HEK293 (cell line): ENCODE measurements around the gene MRPL21.

Source experiments
- BCL11A ChIP-seq: fragments of 450-650 bp; formaldehyde crosslinking; IDR thresholded peaks from 2 replicates; pipeline ENCODE4 v1.5.1; 2016; ENCODE audit warnings: low read depth, missing biosample characterization, missing genetic modification characterization
- CTCF ChIP-seq: fragments of 450-650 bp; formaldehyde crosslinking; IDR thresholded peaks from 2 replicates; pipeline ENCODE4 v1.5.1; 2016; ENCODE audit warnings: missing biosample characterization, missing genetic modification characterization
- INSM2 ChIP-seq: fragments of 450-650 bp; formaldehyde crosslinking; IDR thresholded peaks from 2 replicates; pipeline ENCODE4 v1.5.1; 2016; ENCODE audit warnings: missing biosample characterization, missing genetic modification characterization
- SP2 ChIP-seq: fragments of 450-650 bp; formaldehyde crosslinking; IDR thresholded peaks from 2 replicates; pipeline ENCODE4 v1.5.1; 2016; ENCODE audit warnings: missing biosample characterization, missing genetic modification characterization
- YY1 ChIP-seq: fragments of 450-650 bp; formaldehyde crosslinking; IDR thresholded peaks from 2 replicates; pipeline ENCODE4 v1.5.1; 2018; ENCODE audit warnings: missing biosample characterization, missing genetic modification characterization
- ZFP37 ChIP-seq: fragments of 450-650 bp; formaldehyde crosslinking; IDR thresholded peaks from 2 replicates; pipeline ENCODE4 v1.5.1; 2016; ENCODE audit warnings: missing biosample characterization, missing genetic modification characterization
- ZNF214 ChIP-seq: fragments of 450-650 bp; formaldehyde crosslinking; IDR thresholded peaks from 2 replicates; pipeline ENCODE4 v1.5.1; 2017; ENCODE audit warnings: missing biosample characterization, mild to moderate bottlenecking, missing genetic modification characterization, borderline replicate concordance
- ZNF670 ChIP-seq: fragments of 450-650 bp; formaldehyde crosslinking; IDR thresholded peaks from 2 replicates; pipeline ENCODE4 v1.5.1; 2016; ENCODE audit warnings: missing biosample characterization, missing genetic modification characterization, low read depth

GRCh38 chr11:68939583-68940555, 36.2 kb upstream of the MRPL21 start:
- TF ChIP-seq ZNF214 (tag by site-specific recombination): no peak
- TF ChIP-seq BCL11A (tag by site-specific recombination): no peak
- TF ChIP-seq CTCF: no peak
- TF ChIP-seq YY1 (tag by site-specific recombination): no peak
- no peak for TF ChIP-seq SP2 (tag by site-specific recombination)
- no peak for TF ChIP-seq INSM2 (tag by site-specific recombination)
- TF ChIP-seq ZNF670 (tag by site-specific recombination): no peak
- TF ChIP-seq ZFP37 (tag by site-specific recombination): no peak
